HG03575 (cell line): ENCODE measurements around the gene APLP1.
"Not testable (repeated sequence)": the region's sequence is repeated elsewhere in the genome, so short reads cannot be mapped to it uniquely, and the experiment has no call there.

Source experiments
- ATAC-seq: cut with Tn5 transposase; IDR thresholded peaks from one replicate; pipeline ENCODE4 v1.9.1; 2021; ENCODE audit not compliant: unreplicated experiment, insufficient number of reproducible peaks, low FRiP score; ENCODE audit errors: extremely low read depth

Gene APLP1

GRCh38 chr19:35851213-35852028, 17.0 kb upstream of the APLP1 start:
- no peak for ATAC-seq

- ATAC-seq: no peak
Observed at GRCh38 chr19:35852029-35852780, 16.2 kb upstream of the APLP1 start, which contains the start of gene NPHS1. NPHS1 (minus strand) TSS chr19:35852504; CDS start chr19:35851837, 667 bp downstream.

DNA sequence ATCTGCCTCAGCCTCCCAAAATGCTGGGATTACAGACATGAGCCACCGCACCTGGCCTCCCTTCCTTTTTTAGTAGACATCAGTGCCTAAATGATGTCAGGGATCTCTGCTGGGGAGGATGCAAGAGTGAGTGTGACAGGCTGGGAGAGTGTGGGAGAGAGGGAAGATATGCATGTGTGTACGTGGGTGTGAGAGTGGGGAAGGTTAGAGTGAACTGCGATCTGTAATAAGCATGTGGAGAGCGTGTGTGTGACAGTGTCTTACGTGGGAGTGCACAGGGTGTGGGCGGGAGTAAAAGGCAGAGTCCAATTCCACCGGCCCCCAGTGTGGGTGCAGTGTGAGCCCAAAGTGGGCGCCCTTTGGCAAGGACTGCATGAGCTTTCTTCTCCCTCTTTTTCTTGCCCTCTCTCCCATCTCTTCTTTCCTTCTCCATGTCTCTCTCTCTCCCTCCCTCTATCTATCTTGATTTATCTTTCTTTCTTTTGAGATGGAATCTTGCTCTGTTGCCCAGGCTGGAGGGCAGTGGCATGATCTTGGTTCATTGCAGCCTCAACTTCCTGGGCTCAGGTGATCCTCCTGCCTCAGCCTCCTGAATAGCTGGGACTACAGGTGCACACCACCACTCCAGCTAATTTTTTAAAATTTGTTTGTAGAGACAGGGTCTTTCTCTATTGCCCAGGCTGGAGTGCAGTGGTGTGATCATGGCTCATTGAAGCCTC, 15.2 kb upstream of the APLP1 start:
- no peak for ATAC-seq

- ATAC-seq: no peak
Observed at GRCh38 chr19:35856546-35857149, 11.7 kb upstream of the APLP1 start, which contains the start of gene KIRREL2. KIRREL2 (plus strand) TSS chr19:35856911; CDS start chr19:35857120, 209 bp downstream.

- no peak for ATAC-seq
Observed at GRCh38 chr19:35858311-35858710, 10.1 kb upstream of the APLP1 start.

- no peak for ATAC-seq
Observed at GRCh38 chr19:35859414-35859813, 9.0 kb upstream of the APLP1 start.

DNA sequence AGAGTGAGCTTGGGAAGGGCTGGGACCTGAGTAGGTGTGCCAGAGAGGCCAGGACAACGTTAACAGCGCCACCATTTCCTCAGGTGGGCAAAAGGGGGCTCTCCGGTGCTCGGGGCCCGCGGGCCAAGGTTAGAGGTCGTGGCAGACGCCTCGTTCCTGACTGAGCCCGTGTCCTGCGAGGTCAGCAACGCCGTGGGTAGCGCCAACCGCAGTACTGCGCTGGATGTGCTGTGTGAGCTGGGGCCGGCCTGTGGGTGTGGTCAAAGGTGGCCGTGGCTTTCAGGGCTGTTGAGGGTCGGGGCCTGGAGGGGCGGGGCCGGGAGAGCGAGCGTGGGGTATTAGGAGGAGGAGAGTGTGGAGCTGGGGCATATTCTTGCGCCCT, 7.9 kb upstream of the APLP1 start:
- no peak for ATAC-seq

- ATAC-seq: no peak
Observed at GRCh38 chr19:35860818-35861639, 7.3 kb upstream of the APLP1 start.

- ATAC-seq: no peak
Observed at GRCh38 chr19:35861640-35862160, 6.7 kb upstream of the APLP1 start.

- no peak for ATAC-seq
Observed at GRCh38 chr19:35862528-35862927, 5.8 kb upstream of the APLP1 start.

GRCh38 chr19:35863018-35863417, 5.4 kb upstream of the APLP1 start:
- no peak for ATAC-seq

DNA sequence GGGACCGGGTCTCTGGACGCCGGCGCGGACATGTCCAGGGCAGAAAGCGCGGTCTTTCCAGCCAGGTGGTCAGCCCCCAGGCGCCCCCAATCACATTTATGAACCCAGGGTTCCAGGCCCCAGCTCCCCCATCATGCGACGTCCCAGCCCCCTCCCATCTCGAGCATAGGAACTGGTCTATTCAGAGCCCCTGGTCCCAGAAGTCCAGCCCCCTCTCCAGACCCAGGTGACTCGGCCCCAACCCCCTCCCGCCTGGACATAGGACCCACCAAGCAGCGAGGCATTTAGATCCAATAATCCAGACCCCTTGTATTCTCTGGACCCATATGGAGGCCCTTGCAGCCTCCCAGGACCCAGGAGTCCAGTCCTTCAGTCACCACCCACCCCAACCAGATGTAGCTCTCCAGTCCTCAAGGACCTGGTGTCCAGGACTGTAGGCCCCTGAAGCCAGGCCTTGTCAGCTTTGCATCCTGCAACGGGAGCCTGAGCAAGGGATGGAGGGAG, 501 bp downstream of the APLP1 start:
- no peak for ATAC-seq

DNA sequence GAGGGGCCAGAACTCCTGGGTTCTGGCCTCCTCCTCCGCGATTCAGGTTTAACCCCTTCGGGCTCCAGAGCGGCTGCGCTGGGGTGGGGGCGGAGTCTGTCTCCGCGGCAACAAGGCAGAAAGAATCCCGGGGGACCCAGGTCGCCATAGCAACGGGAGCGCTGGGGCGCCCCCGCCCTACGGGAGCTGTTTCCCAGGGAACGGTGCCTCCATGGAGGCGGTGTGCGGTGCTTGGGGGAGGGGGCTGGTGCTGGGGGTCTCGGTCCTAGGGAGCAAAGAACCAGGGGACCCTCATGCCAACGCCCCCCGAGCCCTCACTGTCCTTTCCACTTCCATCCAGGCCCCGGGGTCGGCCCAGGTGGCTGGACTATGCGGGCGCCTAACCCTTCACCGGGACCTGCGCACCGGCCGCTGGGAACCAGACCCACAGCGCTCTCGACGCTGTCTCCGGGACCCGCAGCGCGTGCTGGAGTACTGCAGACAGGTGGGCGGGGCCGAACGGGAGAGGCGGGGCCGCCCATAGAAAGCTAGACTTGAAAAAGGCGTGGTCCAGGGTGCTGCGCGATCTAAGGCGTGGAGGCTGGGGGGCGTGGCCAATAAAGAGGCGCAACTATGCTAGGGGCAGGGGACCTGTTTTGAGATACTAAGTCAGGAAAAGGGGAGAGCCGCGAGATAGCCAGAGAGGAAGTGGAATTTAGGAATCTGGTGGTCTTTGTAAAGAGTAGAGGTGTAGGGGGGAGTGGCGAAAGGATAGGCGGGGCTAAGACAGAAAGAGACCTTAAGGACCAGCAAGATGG, 1.2 kb downstream of the APLP1 start:
- ATAC-seq: no peak

GRCh38 chr19:35870124-35870736, 1.9 kb downstream of the APLP1 start:
- not testable (repeated sequence) for ATAC-seq

DNA sequence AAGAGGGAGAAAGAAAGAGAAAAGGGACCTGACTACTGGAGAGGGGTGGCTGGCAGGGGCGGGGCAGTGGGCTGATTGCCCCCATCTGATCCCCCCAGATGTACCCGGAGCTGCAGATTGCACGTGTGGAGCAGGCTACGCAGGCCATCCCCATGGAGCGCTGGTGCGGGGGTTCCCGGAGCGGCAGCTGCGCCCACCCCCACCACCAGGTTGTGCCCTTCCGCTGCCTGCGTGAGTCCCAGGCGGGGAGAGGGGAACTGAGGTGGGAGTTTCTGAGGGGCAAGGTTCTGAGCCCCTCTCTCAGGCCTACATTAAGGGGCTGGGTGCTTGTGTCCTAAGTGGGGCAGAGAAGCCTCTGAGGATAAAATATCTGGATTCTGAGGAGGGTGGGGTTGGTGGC, 2.4 kb downstream of the APLP1 start:
- no peak for ATAC-seq

DNA sequence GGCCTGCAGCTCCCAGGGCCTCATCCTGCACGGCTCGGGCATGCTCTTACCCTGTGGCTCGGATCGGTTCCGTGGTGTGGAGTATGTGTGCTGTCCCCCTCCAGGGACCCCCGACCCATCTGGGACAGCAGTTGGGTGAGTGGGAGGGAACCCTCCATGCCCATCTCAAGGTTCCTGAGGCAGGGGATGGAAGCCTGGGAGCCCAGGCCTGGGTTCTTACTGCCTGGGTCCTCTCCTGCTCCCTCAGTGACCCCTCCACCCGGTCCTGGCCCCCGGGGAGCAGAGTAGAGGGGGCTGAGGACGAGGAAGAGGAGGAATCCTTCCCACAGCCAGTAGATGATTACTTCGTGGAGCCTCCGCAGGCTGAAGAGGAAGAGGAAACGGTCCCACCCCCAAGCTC, 3.2 kb downstream of the APLP1 start:
- ATAC-seq: no peak

- ATAC-seq: no peak
Observed at GRCh38 chr19:35872180-35872579, 3.8 kb downstream of the APLP1 start.
